Measurements from ENCODE around the gene NOL4L.
"Not testable (repeated sequence)": the region's sequence is repeated elsewhere in the genome, so short reads cannot be mapped to it uniquely, and the experiment has no call there.

NOL4L gene

GRCh38 chr20:32407131-32407750 lies 177.9 kb downstream of the NOL4L start:
- not testable (repeated sequence) for DNase-seq

DNA sequence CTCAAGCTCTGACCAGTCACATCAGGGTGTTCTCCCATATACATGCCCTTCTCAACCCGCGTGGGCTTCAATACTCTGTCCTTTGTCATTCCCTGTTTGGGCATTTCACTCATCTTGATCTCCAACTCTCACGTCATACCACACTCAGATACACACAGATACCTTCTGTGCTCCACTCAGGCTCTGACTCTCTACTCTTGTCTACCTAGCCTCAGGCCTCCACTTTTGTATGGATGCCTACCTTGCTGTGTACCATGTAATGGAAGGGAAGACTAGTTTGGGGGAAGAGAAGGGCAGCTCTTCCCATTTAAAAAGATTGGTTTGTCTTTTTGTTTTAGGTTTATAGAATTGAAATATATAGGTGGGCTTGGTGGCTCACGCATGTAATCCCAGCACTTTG lies 178.4 kb downstream of the NOL4L start:
- DNase-seq: no peak

DNA sequence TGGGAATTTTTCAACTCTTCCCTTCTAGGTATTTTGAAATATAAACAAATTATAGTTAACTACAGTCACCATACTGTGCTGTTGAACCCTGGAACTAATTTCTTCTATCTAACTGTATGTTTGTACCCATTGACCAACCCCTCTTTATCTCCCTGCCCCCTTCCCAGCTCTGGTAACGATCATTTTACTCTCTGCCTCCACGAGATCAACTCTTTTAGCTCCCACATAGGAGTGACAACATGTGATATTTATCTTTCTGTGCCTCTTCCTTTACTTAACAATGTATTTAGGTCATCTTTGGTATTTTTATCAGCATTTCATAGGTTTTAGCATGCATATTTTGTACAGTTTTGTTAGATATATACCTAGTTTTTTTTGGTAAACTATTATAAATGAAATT lies 181.1 kb downstream of the NOL4L start:
- DNase-seq: no peak

DNA sequence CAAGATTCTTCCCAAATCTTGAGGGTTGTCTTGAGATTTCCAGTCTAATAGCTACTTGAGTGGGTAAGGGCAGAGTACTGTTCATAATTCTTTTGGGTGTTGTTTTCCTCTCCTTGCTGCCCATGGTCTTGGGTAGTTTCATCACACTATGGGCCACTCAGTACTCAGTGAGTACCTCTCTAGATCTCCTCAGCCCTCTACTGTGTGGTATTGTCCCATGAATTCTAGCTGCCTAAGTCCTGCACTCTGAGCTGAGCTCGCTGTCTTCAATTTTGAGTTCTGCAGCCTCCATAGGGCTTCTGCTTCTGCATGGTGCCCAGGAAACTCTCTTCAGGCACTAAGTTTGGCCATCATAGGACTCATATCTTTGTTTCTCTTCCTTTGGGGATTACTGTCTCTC lies 184.7 kb downstream of the NOL4L start:
- no peak for DNase-seq

DNA sequence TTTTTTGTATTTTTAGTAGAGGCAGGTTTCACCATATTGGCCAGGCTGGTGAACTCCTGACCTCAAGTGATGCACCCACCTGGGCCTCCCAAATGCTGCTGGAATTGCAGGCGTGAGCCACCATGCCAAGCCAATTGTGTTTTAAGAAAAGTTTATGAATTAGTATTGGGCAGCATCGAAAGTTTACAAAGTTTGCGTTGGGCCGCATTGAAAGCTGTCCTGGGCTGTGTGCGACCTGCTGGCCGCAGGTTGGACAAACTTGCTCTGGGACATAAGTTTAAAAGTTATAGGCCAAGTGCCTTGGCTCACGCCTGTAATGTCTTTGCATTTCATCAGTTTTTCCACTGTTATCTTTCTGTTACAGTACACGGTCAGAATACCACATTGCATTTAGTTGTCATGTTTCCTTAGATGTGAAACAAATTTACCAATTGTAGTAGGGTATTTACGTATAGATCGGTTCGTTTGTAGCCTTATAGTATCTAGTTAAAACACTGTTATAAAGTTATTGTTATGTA lies 187.5 kb downstream of the NOL4L start:
- no peak for DNase-seq

DNA sequence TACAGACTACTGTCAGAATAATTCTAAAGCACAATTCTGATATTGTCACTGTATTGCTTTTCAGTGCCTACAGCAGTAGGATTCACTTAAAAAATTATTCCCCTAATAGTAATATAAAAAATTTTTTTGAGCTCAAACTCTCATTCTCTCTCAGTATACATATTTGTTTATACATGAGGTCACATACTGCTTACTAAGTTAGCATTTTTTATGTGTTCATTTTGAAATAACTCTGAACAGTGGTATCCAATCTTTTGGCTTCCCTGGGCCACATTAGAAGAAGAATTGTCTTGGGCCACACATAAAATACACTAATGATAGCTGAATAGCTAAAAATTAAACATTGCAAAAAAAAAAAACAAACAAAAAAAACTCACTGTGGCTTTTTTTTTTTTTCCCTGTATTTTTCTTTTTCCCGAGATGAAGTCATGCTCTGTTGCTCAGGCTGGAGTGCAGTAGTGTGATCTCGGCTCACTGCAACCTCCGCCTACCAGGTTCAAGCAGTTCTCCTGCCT lies 188.4 kb downstream of the NOL4L start:
- DNase-seq: no peak

GRCh38 chr20:32395066-32395465 lies 190.1 kb downstream of the NOL4L start:
- no peak for DNase-seq
